GM19025 (cell line): ENCODE data around the gene KRT6A.
"Not testable (repeated sequence)": the region's sequence is repeated elsewhere in the genome, so short reads cannot be mapped to it uniquely, and the experiment has no call there.

Source experiments
- ATAC-seq: cut with Tn5 transposase; IDR thresholded peaks from one replicate; pipeline ENCODE4 v1.9.1; 2021; ENCODE audit warnings: mild to moderate bottlenecking, low read depth, moderate library complexity; ENCODE audit not compliant: unreplicated experiment

KRT6A gene

DNA sequence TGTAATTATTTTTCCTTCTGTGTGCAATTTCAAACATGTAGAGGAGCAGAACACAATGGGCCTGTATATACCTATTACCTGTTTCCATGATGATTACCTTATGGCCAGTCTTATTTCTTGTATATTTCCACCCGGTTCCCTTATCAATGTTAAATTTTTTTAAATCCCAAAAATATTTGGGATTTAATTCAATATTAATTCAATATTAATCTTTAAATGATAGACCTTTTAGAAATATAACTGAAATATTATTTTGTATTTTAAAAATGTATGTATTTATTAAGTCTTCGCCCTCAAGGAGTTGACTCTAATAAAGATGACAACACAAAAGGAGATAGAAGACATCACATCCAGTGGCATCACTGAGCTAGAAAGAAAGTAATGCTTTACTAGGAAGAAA lies 18.8 kb downstream of the KRT6A start:
- no peak for ATAC-seq

- no peak for ATAC-seq
Measured at GRCh38 chr12:52473768-52474167, 19.3 kb downstream of the KRT6A start, which contains the start of gene KRT6C. Gene KRT6C (minus strand): TSS chr12:52473805. CDS start chr12:52473737, 68 bp downstream.

GRCh38 chr12:52469853-52470252 lies 23.2 kb downstream of the KRT6A start:
- no peak for ATAC-seq

DNA sequence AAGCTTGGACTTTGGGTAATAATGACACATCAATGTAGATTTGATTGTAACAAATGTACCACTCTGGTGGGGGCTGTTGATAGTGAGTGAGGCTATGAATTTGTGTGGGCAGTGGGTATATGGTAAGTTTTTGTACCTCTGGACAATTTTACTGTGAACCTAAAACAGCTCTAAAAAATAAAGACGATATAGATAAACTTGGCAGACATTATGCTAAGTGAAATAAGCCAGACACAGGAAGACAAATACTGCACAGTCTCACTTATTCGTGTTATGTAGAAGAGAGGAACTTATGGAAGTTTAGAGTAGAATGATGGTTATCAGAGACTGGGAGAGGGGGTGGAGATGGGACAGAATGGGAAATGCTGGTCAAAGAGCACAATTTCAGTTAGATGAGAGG lies 28.2 kb downstream of the KRT6A start:
- ATAC-seq = no peak

DNA sequence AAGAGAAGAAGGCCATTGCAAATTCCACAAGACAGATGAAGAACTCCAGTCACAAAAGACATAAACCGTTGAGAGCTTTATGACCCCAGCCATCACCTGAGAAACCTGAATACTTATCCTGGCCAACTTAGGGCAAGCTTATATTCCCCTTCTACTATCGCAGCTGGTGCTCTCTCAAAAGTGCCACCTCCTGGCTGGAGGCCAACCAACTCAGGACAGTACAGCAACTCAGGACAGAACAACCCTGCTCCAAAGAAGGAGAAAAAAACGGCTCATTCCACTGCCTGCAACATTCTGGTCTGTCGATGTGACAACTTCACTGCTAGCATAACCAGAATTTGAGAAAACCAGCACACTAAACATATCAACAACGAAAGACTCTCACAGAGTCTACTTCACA lies 31.4 kb downstream of the KRT6A start:
- no peak for ATAC-seq

GRCh38 chr12:52458861-52459260 lies 34.2 kb downstream of the KRT6A start:
- ATAC-seq = no peak

DNA sequence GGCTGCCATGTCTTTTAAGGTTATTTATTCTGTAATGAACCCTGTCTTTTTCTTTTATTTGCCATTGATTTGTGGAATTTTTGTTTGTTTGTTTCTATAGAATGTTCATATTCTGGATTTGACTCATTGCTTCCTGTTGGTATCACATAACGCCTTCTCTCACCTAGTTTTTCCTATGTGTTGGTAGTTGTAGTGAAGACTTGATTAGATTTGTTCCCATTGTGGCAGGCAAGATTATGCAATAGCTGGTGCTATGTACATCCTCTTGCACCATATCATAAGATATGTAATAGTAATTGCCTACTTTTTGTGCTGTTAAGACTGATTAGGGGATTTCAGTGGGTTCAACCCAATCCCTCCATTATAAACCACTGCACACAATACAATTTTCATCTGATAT lies 37.2 kb downstream of the KRT6A start:
- no peak for ATAC-seq

- no peak for ATAC-seq
Measured at GRCh38 chr12:52454411-52455201, 38.5 kb downstream of the KRT6A start.

- no peak for ATAC-seq
Measured at GRCh38 chr12:52452101-52452500, 41.0 kb downstream of the KRT6A start, which contains the start of gene KRT6B. Gene KRT6B (minus strand): TSS chr12:52452146. CDS start chr12:52452078, 68 bp downstream.

DNA sequence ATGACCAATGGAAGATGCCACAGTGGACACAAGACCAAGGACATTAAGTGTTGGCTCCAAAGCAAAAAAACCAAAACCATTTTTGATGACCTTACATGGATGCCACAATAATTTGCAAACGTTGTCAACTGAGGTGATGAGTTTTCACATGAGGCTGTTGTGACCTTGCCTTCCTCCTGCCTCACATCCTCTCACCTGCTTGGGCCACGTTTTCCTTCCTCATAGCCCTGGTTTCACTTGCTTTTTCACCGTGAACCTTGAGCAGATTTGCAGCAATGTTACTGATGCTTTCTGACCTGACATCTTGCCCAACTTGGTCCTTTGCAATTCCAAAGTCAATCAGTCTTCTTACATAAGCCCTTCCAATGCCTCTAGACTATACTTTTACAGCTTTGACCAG lies 44.8 kb downstream of the KRT6A start:
- ATAC-seq = no peak

GRCh38 chr12:52447196-52447595 lies 45.9 kb downstream of the KRT6A start:
- not testable (repeated sequence) for ATAC-seq

DNA sequence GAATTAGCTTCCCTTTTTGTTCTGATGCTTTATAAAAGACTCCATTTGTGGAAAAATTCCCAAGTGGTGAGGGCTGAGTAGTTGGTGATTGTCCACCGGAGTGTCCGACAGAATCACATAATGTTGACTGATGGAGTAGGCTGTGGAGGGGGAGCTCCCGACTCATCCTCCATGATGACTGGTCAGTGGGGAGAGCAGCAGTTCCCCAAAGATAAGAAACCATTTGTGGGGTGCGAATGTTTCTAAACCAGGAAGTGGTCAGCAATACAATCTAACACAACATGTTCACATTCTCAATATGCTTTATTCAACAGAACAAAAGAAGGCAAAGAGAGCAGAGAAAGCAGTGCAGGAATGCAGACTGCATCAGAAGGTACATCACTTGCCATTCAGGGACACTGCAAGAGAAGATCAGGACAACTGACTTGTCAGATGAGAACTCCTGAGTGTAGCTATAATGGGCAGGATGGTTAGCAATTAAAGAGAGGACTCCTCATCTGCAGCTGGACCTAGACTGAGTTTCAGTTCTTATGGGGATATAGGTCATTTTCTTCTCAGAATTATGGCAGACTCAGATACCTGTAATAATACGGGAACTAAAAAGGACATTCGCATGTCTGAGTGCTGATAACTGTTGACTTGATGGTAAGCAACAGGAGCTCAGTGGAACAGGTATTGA lies 46.6 kb downstream of the KRT6A start:
- ATAC-seq = no peak

GRCh38 chr12:52445876-52446275 lies 47.2 kb downstream of the KRT6A start:
- no peak for ATAC-seq

- no peak for ATAC-seq
Measured at GRCh38 chr12:52444647-52445595, 48.1 kb downstream of the KRT6A start.

DNA sequence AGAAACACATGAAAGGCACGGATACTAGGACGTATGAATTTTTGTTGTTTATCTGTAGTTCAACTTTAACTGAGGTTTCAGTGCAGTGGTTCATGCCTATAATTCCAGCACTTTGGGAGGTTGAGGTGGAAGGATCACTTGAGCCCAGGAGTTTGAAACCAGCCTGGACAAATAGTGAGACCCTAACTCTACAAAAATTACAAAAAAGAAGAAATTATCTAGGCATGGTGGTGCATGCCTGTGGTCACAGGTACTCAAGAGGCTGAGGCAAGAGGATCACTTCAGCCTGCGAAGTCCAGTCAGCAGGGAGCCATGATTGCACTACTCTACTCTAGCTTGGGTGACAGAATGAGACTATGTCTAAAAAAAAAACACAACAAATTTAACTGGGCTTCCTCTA lies 49.1 kb downstream of the KRT6A start:
- no peak for ATAC-seq

- ATAC-seq = no peak
Measured at GRCh38 chr12:52442600-52443061, 50.4 kb downstream of the KRT6A start.

DNA sequence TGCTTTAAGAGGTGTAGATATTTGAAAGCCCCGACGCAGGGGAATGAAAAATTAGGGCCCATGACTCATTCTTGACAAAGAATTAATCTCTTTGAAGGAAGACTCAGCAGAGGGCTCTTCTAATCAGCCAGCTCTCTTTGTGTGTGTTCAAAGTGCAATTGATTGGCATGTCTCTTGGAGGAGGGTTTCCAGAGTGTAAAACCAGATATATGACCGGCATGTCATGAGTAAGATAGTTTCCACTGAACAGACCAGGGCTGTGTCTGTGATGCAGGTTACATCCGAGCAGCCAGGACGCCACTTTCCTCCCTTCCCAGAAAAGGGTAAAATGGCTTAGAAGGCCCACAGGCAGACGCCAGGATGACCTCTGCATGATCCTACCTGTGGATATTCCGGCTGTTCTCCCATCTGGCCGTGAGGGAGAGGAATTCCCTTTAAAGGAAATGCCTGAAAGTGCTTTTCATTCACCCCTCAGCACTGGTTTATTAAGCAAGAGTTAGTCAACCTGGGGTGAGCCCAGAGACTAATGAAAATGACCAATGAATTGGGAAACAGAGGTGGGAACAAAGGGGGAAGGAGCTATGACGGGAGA lies 51.6 kb downstream of the KRT6A start:
- no peak for ATAC-seq

DNA sequence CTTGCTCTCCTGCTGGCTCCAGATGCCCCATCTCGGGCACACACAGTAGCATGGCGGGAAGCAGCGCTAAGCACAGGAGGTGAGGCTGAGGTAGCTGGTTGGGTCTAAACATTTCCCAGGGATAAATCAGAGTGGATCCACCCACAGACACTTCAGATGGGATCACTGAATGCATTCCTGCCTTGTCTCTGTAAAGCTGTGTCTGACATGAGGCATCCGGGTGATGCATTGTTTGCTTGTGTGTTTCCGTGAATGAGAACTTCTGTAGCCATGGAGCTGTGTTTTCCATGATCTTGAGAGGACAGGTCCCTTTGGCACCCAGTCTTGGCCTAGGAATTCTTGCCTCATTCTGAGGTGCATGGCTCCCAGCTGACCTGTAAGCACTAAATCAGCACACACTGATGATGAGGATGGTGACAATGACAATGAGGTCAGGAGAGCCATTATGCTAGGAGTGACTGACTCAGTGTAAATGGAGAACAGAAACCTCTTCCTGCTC lies 52.2 kb downstream of the KRT6A start:
- no peak for ATAC-seq

DNA sequence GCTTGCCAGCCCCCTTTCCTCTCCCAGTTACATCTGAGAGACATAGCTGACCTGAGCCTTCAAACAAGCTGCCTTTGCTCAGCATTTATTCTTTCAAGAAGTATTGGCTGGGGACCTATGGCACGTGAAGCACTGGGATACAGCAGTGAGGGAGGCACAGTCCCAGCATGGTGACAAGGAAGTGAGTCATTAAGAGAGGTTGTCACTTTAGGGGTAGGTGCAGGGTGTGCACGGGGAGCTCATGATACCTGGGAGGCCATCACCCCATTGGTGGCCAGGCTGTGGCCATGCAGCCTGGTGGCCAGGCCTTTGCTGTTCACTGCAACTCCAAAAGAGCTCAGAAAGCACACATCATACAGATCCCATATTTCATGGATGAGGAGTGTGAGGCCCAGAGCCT lies 53.2 kb downstream of the KRT6A start:
- ATAC-seq = no peak

GRCh38 chr12:52439420-52439819 lies 53.6 kb downstream of the KRT6A start:
- ATAC-seq = no peak
